KOPT-K1 (cell line): ENCODE results near the gene MCAM.

ENCODE experiments used
- H3K27ac ChIP-seq: fragments of 200-600 bp; sonication (generic); 2 replicates; pipeline ENCODE4 v1.5.1; 2016; ENCODE audit warnings: antibody characterized with exemption, mild to moderate bottlenecking, low read depth, low read length; ENCODE audit not compliant: poor library complexity, severe bottlenecking
- H3K36me3 ChIP-seq: fragments of 200-600 bp; sonication (generic); 2 replicates; pipeline ENCODE4 v1.5.1; 2017; ENCODE audit warnings: antibody characterized with exemption, mild to moderate bottlenecking, low read length, moderate library complexity; ENCODE audit not compliant: insufficient read depth
- H3K9me3 ChIP-seq: fragments of 200-600 bp; sonication (generic); 2 replicates; pipeline ENCODE4 v1.5.1; 2017; ENCODE audit warnings: antibody characterized with exemption, low read length, mild to moderate bottlenecking; ENCODE audit not compliant: insufficient read depth, poor library complexity, severe bottlenecking

The MCAM gene

GRCh38 chr11:119309953-119310681 lies 6.8 kb downstream of the MCAM start:
- Histone ChIP-seq H3K27ac (no peak overlapping the region), H3K9me3 (no peaks in the 10 kb centered on the region)

GRCh38 chr11:119309411-119309810 lies 7.5 kb downstream of the MCAM start:
- Histone ChIP-seq H3K9me3 (no peaks in the 10 kb centered on the region), H3K36me3 (peaks cover 27% of the 10 kb centered on the region; the same call in 1 of the 2 replicates), H3K27ac (no peak overlapping the region)

More at GRCh38 chr11:119309953-119310681, 6.8 kb downstream of the MCAM start:
- peaks cover 23% of the 10 kb centered on the region; the same call in 1 of the 2 replicates for H3K36me3 ChIP-seq

- peaks cover 42% of the 10 kb centered on the region for H3K36me3 ChIP-seq
- no peak overlapping the region for H3K27ac ChIP-seq
- no peaks in the 10 kb centered on the region for H3K9me3 ChIP-seq
Observed at GRCh38 chr11:119307974-119308373, 9.0 kb downstream of the MCAM start.

- no peaks in the 10 kb centered on the region for H3K9me3 ChIP-seq
- H3K36me3 ChIP-seq = peaks cover 49% of the 10 kb centered on the region
- H3K27ac ChIP-seq = peak overlapping the region; percentile 63
Observed at GRCh38 chr11:119307219-119307618, 9.7 kb downstream of the MCAM start.

- Histone ChIP-seq H3K27ac (peak overlapping the region; percentile 63), H3K36me3 (peaks cover 57% of the 10 kb centered on the region), H3K9me3 (no peaks in the 10 kb centered on the region)
Observed at GRCh38 chr11:119306373-119306890, 10.5 kb downstream of the MCAM start.

GRCh38 chr11:119305556-119306372 lies 11.2 kb downstream of the MCAM start:
- Histone ChIP-seq H3K27ac (peak overlapping the region; percentile 63), H3K36me3 (peaks cover 63% of the 10 kb centered on the region), H3K9me3 (no peaks in the 10 kb centered on the region)

GRCh38 chr11:119303227-119303718 lies 13.7 kb downstream of the MCAM start:
- H3K36me3 ChIP-seq = peaks cover 76% of the 10 kb centered on the region
- H3K9me3 ChIP-seq = no peaks in the 10 kb centered on the region
- H3K27ac ChIP-seq = no peak overlapping the region

GRCh38 chr11:119300198-119300964 lies 16.5 kb downstream of the MCAM start:
- H3K36me3 ChIP-seq = peaks cover 90% of the 10 kb centered on the region
- no peaks in the 10 kb centered on the region for H3K9me3 ChIP-seq
- no peak overlapping the region for H3K27ac ChIP-seq

- Histone ChIP-seq H3K9me3 (no peaks in the 10 kb centered on the region), H3K36me3 (peaks cover 84% of the 10 kb centered on the region), H3K27ac (no peak overlapping the region)
Observed at GRCh38 chr11:119299416-119299815, 17.5 kb downstream of the MCAM start.

- no peak overlapping the region for H3K27ac ChIP-seq
- no peaks in the 10 kb centered on the region for H3K9me3 ChIP-seq
- peaks cover 78% of the 10 kb centered on the region for H3K36me3 ChIP-seq
Observed at GRCh38 chr11:119298726-119299125, 18.2 kb downstream of the MCAM start.

GRCh38 chr11:119297938-119298337 lies 19.0 kb downstream of the MCAM start:
- Histone ChIP-seq H3K27ac (no peak overlapping the region), H3K9me3 (no peaks in the 10 kb centered on the region), H3K36me3 (peaks cover 76% of the 10 kb centered on the region)

GRCh38 chr11:119295178-119295577 lies 21.8 kb downstream of the MCAM start:
- Histone ChIP-seq H3K36me3 (peaks cover 63% of the 10 kb centered on the region), H3K27ac (no peak overlapping the region), H3K9me3 (peaks cover 12% of the 10 kb centered on the region)

- H3K27ac ChIP-seq = no peak overlapping the region
- H3K9me3 ChIP-seq = peaks cover 16% of the 10 kb centered on the region
- H3K36me3 ChIP-seq = peaks cover 61% of the 10 kb centered on the region
Observed at GRCh38 chr11:119293461-119293860, 23.5 kb downstream of the MCAM start.

GRCh38 chr11:119290894-119291497 lies 25.9 kb downstream of the MCAM start:
- Histone ChIP-seq H3K9me3 (peaks cover 16% of the 10 kb centered on the region), H3K27ac (no peak overlapping the region), H3K36me3 (peaks cover 61% of the 10 kb centered on the region)
